GM12878 (cell line): ENCODE measurements around the gene LDB3. TPM values are rescaled to one million over a fixed set of nuclear protein-coding genes. Genes with fewer than 3 reads are reported as not detected.

Source experiments
- ATAC-seq: fragments of 200-7000 bp; cut with Tn5 transposase; 3 replicates; pipeline ENCODE4 v1.9.1; 2020; ENCODE audit warnings: mild to moderate bottlenecking, moderate library complexity
- BruUV-seq: library from RNA; stranded (reverse); fragments of 400-500 nt; replicated peaks from 2 replicates; lab custom pipeline; 2021; lab: Mats Ljungman, UMichigan
- CTCF ChIA-PET: fragments of 300-600 bp; sonication (Branson Sonifier 250); formaldehyde crosslinking; extraction: SDS; loops from one replicate; lab custom pipeline; 2021; ENCODE audit warnings: inconsistent platforms; lab: Yijun Ruan, JAX
- POLR2A ChIA-PET: fragments of 350-600 bp; formaldehyde crosslinking; extraction: SDS; loops from one replicate; lab custom pipeline; 2021; ENCODE audit warnings: inconsistent platforms; lab: Charles Lee
- RAD21 ChIA-PET: fragments of 300-600 bp; sonication (Branson Sonifier 250); formaldehyde crosslinking; loops from one replicate; lab custom pipeline; 2023; ENCODE audit warnings: antibody characterized with exemption; ENCODE audit not compliant: unreplicated experiment; lab: Charles Lee
- SMC1A ChIA-PET: fragments of 300-600 bp; sonication (Branson Sonifier 250); formaldehyde crosslinking; loops from one replicate; lab custom pipeline; 2023; ENCODE audit not compliant: unreplicated experiment, uncharacterized antibody; lab: Charles Lee
- DNase-seq: peaks from one replicate; pipeline ENCODE4 v3.0.0-alpha.2; 2011; ENCODE audit warnings: low read depth, low spot score
- FAIRE-seq: peaks from 3 replicates; lab custom pipeline; 2011; peaks lifted over from hg19 to GRCh38; lab: Jason Lieb, UNC
- H2AFZ ChIP-seq: 2 replicates; pipeline ENCODE4 v1.6.0; 2011; ENCODE audit warnings: low read depth, low read length, control low read depth; ENCODE audit not compliant: control insufficient read depth
- H3K27ac ChIP-seq: 2 replicates; pipeline ENCODE4 v1.5.1; 2011; ENCODE audit warnings: control low read depth; ENCODE audit not compliant: control insufficient read depth, insufficient read depth
- H3K27me3 ChIP-seq, 2 experiments: replicated peaks in 1 of 2; 2 replicates each; pipeline versions ENCODE4 v1.6.0 to v1.6.1; 2011; ENCODE audit warnings: low read length in 1 of 2; ENCODE audit not compliant: control insufficient read depth in 2 of 2, insufficient read depth in 2 of 2
- H3K36me3 ChIP-seq, 2 experiments: 2 replicates each; pipeline ENCODE4 v1.5.1; 2011; ENCODE audit warnings: low read length in 1 of 2; ENCODE audit not compliant: control insufficient read depth in 2 of 2, insufficient read depth in 2 of 2
- H3K4me1 ChIP-seq: 2 replicates; pipeline ENCODE4 v1.6.1; 2011; ENCODE audit warnings: mild to moderate bottlenecking, low read length, moderate library complexity, mixed read lengths; ENCODE audit not compliant: control insufficient read depth, insufficient read depth
- H3K4me2 ChIP-seq: 2 replicates; pipeline ENCODE4 v1.6.0; 2011; ENCODE audit warnings: control low read depth; ENCODE audit not compliant: control insufficient read depth, insufficient read depth
- H3K4me3 ChIP-seq: fragments of 200-600 bp; sonication (generic); 2 replicates; pipeline ENCODE4 v1.5.1; 2016
- H3K79me2 ChIP-seq: 2 replicates; pipeline ENCODE4 v1.6.0; 2011; ENCODE audit warnings: low read length; ENCODE audit not compliant: control insufficient read depth, insufficient read depth
- H3K9ac ChIP-seq: 2 replicates; pipeline ENCODE4 v1.8.0; 2011; ENCODE audit warnings: low read length, control low read depth, mixed read lengths; ENCODE audit not compliant: control insufficient read depth, insufficient read depth
- H3K9me3 ChIP-seq: replicated peaks from 3 replicates; pipeline ENCODE4 v1.5.1; 2011; ENCODE audit warnings: mild to moderate bottlenecking, low read length; ENCODE audit not compliant: control insufficient read depth, insufficient read depth
- H4K20me1 ChIP-seq: 2 replicates; pipeline ENCODE4 v1.6.0; 2011; ENCODE audit not compliant: control insufficient read depth, insufficient read depth
- ATF2 ChIP-seq: IDR thresholded peaks from 2 replicates; pipeline ENCODE4 v1.6.1; 2012; ENCODE audit warnings: low read length, inconsistent platforms
- MXI1 ChIP-seq: fragments of 150-350 bp; IDR thresholded peaks from 2 replicates; pipeline ENCODE4 v1.6.1; 2011; ENCODE audit warnings: low read depth, mild to moderate bottlenecking, inconsistent platforms, low read length, improper control_type of control experiment
- RUNX3 ChIP-seq: IDR thresholded peaks from 2 replicates; pipeline ENCODE4 v1.6.1; 2012; ENCODE audit warnings: low read length, inconsistent platforms
- ZNF384 ChIP-seq: IDR thresholded peaks from 2 replicates; pipeline ENCODE4 v1.6.1; 2012; ENCODE audit warnings: low read depth, mild to moderate bottlenecking, low read length, improper control_type of control experiment, borderline replicate concordance
- WGBS: methylation state at CpG from one replicate; pipeline ENCODE4 v1.1.6; 2016; ENCODE audit warnings: low lambda C conversion rate; ENCODE audit not compliant: insufficient replicate concordance, insufficient coverage; ENCODE audit errors: missing lambda C conversion rate; 5-methylcytosine and 5-hydroxymethylcytosine counted together
- in situ Hi-C: fragments of 300-500 bp; cut with MboI; formaldehyde crosslinking; loops from 9 replicates; pipeline ENCODE4 v1.14.3; 2018; ENCODE audit warnings: mixed read lengths
- intact Hi-C: fragments of 100-400 bp; cut with micrococcal nuclease; formaldehyde crosslinking; loops from one replicate; pipeline ENCODE4 v1.14.2; 2022; ENCODE audit not compliant: unreplicated experiment
- polyA plus RNA-seq, 11 experiments: library from polyadenylated mRNA; depleted of rRNA in 4 of 11; unstranded in 6 of 11; stranded (reverse) in 5 of 11; fragments of >200 nt; fragmentation: Nextera tagmentation in 4 of 11; fragmentation: Illumina TruSeq in 1 of 11; extraction: Ambion mirVana in 4 of 11; extraction: Trizol in 1 of 11; gene quantifications; 1 replicate in 1 of 11; 2 replicates in 10 of 11; pipeline versions ENCODE4 v1.2.1 to v1.2.3, GENCODE V29; 2011 to 2016; ENCODE audit warnings: inconsistent platforms in 2 of 11, missing spikeins in 2 of 11, low read depth in 1 of 11
- total RNA-seq, 4 experiments: library from RNA; depleted of rRNA in 3 of 4; stranded (reverse); fragments of >200 nt in 3 of 4; fragmentation: Illumina TruSeq in 1 of 4; extraction: Trizol in 1 of 4; gene quantifications; 2 replicates each; pipeline versions ENCODE4 v1.2.1 to v1.2.3, GENCODE V29; 2013 to 2021

Gene LDB3
- total and polyA plus RNA-seq, 10 of the 15 experiments (the other 5 are each of a cell fraction or from before 2014, with no cell fraction given): 0.02 to 0.07 (median 0.04) TPM; not detected in 1

GRCh38 chr10:86753051-86753450 lies 84.7 kb downstream of the LDB3 start:
- ChIA-PET SMC1A (interaction anchor here (0.8 to 2.5 kb wide), 9 partner anchors 9 to 152 kb away, joined by 3 to 6 read pairs (median 4); no protein-coding TSS in a partner anchor), CTCF (interaction anchor here (0.6 to 1.4 kb wide), 5 partner anchors 11 to 147 kb away, joined by 3 to 6 read pairs (median 3); no protein-coding TSS in a partner anchor), POLR2A (interaction anchor here (0.6 to 1.2 kb wide), 4 partner anchors 17 to 83 kb away, joined by 3 to 6 read pairs (median 4); no protein-coding TSS in a partner anchor), RAD21 (interaction anchor here (1.3 kb wide), 1 partner anchor 147 kb away, joined by 4 read pairs; no protein-coding TSS in a partner anchor)
- Histone ChIP-seq H4K20me1 (no peaks in the 10 kb centered on the region), H3K79me2 (peaks cover 19% of the 10 kb centered on the region), H3K27me3 (no peaks in the 10 kb centered on the region), H3K4me2 (peak overlapping the region; percentile 51), H3K9ac (no peak overlapping the region), H3K27ac (peak overlapping the region; percentile 42; the same call in 1 of the 2 replicates), H3K9me3 (no peaks in the 10 kb centered on the region), H2AFZ (no peak overlapping the region), H3K4me1 (peaks cover 19% of the 10 kb centered on the region), H3K36me3 (no peaks in the 10 kb centered on the region), H3K4me3 (no peak overlapping the region; the same call in 1 of the 2 replicates)
- TF ChIP-seq ZNF384: peak; percentile 90
- TF ChIP-seq RUNX3: peak; percentile 79
- TF ChIP-seq ATF2: peak; percentile 27; the same call in 1 of the 2 replicates
- TF ChIP-seq MXI1: no peak
- BruUV-seq: no TSS peak
- no peak for DNase-seq
- 57% methylated on average over 2 of the region's 2 CpGs for WGBS
- in situ Hi-C loops (no loop called here), intact Hi-C loops (no loop called here)
- FAIRE-seq: peak; percentile 88
- ATAC-seq: peak; percentile 28
